GM12865 (cell line): ENCODE results near the gene SLC37A4.
"Not testable (repeated sequence)": the region's sequence is repeated elsewhere in the genome, so short reads cannot be mapped to it uniquely, and the experiment has no call there.

Experiments
- DNase-seq: peaks from one replicate; pipeline ENCODE4 v3.0.0; 2010; ENCODE audit warnings: low read depth
- H3K4me3 ChIP-seq: 2 replicates; pipeline ENCODE4 v1.5.1; 2011; ENCODE audit warnings: mild to moderate bottlenecking, low read depth, low read length, control low read depth
- CTCF ChIP-seq: IDR thresholded peaks from 2 replicates; pipeline ENCODE4 v1.5.1; 2011; ENCODE audit warnings: low read length, control low read depth, low read depth, inconsistent platforms; ENCODE audit not compliant: insufficient read depth; ENCODE audit errors: missing control alignments

SLC37A4 gene

GRCh38 chr11:119061256-119061655 is 30.6 kb upstream of the SLC37A4 start:
- no peak for TF ChIP-seq CTCF
- DNase-seq = no peak
- no peak overlapping the region for H3K4me3 ChIP-seq

GRCh38 chr11:119059128-119059527 is 28.5 kb upstream of the SLC37A4 start:
- DNase-seq, H3K4me3 ChIP-seq: not testable (repeated sequence)

- DNase-seq = peak; percentile 99
- TF ChIP-seq CTCF = peak; percentile 2
- peak within 1 kb of the TSS; percentile 89 for H3K4me3 ChIP-seq
These were observed 26.5 kb upstream of the SLC37A4 start, which contains the start of gene HYOU1 for GRCh38 chr11:119057000-119057769. Gene HYOU1, minus strand, starts transcription at chr11:119057205. Its CDS starts 1,045 bp downstream, at chr11:119056160.

- no peak for TF ChIP-seq CTCF
- DNase-seq = peak; percentile 63
- H3K4me3 ChIP-seq = peak overlapping the region; percentile 89
These were observed 25.8 kb upstream of the SLC37A4 start for GRCh38 chr11:119056421-119056999.

- TF ChIP-seq CTCF = no peak
- peak; percentile 50 for DNase-seq
- peak overlapping the region; percentile 89 for H3K4me3 ChIP-seq
These were observed 25.2 kb upstream of the SLC37A4 start for GRCh38 chr11:119055901-119056300.

- DNase-seq = no peak
- H3K4me3 ChIP-seq = no peak overlapping the region
- TF ChIP-seq CTCF = no peak
These were observed 23.7 kb upstream of the SLC37A4 start for GRCh38 chr11:119054418-119054817.

- H3K4me3 ChIP-seq = peak overlapping the region; percentile 41
- no peak for DNase-seq
- no peak for TF ChIP-seq CTCF
These were observed 21.6 kb upstream of the SLC37A4 start for GRCh38 chr11:119052163-119052814.
